Stimulated activated CD8-positive, alpha-beta memory T cell treated with anti-CD3 and anti-CD28 coated beads, Interleukin-4, amount 100 ng/mL, for 1 hour (primary cell): ENCODE data around the gene CAP2.
"Not testable (repeated sequence)": the region's sequence is repeated elsewhere in the genome, so short reads cannot be mapped to it uniquely, and the experiment has no call there.

ENCODE experiments used
- DNase-seq, 2 donors: peaks; one replicate each; pipeline ENCODE4 v3.0.0-alpha.2; 2020; ENCODE audit warnings: low read depth in 2 of 2, low spot score in 1 of 2

CAP2 gene

DNA sequence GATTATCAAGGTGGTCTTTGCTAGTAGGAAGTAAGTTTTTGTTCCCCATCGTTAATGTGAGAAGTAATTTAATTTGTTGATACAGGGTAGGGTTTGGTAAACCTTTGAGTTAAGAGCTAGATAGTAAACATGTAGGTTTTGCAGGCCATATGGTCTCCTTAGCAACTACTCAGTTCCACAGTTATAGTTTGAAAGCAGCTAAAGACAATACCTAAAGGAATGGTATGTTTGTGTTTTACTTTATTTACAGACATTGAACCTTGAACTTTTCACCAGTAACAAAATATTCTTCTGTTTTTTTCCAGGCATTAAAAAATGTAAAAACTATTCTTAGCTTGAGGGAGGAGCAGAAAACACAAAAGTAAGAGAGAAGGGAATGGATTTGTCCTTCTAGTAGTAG, 1.7 kb downstream of the CAP2 start:
- DNase-seq = no peak

DNA sequence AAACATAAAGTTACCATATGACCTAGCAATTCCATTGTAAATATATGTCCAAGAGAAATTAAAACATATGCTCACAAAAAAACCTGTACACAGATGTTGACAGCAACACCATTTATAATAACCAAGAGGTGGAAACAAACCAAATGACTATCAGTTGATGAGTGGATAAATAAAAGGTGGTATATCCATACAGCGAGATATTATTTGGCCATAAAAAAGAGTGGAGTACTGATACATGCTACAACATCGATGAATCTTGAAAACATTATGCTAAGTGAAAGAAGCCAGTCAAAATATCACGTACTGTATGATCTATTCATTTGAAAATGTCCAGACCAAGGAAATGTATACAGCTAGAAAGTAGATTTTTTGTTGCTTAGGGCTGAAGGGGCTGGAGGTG, 2.9 kb downstream of the CAP2 start:
- no peak for DNase-seq

DNA sequence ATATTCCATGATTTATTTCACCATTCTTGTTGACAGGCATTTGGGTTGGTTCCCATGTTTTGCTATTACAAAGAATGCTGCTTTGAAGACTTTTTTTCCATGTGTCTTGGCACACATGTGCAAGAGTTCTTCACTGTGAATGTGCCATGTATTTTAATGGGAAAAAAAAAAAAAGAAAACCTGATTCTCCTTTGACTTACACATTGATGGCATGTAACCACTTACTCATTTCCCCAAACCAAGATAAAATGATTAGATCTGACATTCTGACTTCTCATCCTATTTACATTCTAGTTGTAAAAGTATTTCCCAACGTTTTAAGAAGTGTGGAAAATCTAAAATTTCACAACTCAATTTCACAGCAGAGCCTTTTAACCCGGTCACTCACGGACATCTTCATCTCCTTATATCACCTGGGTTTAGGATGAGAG, 4.4 kb downstream of the CAP2 start:
- no peak for DNase-seq

DNA sequence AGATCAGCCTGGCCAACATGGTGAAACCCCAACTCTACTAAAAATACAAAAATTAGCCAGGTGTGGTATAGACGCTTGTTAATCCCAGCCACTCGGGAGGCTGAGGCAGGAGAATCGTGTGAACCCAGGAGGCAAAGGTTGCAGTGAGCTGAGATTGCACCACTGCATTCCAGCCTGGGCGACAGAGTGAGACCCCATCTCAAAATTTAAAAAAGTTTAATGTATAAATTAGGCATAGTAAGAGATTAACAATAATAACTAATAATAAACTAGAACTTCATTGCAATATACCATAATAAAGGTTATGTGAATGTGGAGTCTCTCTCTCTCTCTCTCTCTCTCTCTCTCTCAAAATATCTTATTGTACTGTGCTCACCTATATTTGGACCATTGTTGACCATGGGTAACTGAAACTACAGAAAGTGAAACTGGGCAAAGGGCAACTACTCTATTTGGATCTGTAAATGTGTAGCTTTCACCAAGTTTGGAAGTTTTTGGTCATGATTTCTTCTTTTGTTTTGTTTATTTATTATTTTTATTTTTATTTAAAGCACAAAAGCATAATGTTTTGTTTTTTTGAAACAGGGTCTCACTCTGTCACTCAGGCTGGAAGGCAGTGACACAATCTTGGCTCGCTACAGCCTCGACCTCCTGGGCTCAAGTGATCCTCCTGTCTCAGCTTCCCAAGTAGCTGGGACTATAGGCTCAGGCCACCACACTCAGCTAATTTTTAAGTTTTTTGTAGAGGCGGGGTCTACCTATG, 12.0 kb downstream of the CAP2 start:
- DNase-seq = not testable (repeated sequence)

DNA sequence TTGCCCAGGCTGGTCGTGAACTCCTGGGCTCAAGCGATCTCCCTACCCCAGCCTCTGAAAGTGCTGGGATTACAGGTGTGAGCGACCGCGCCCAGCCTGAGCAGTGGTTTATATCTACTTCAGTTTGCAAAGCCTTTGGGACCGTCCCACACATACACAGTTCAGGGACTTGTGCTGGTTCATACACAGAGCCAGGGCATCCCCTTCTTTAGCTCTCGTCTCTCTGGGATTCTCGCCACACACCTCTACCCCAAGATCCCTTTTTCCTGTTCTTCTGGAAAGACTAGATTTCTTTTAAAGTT, 12.5 kb downstream of the CAP2 start:
- no peak for DNase-seq

DNA sequence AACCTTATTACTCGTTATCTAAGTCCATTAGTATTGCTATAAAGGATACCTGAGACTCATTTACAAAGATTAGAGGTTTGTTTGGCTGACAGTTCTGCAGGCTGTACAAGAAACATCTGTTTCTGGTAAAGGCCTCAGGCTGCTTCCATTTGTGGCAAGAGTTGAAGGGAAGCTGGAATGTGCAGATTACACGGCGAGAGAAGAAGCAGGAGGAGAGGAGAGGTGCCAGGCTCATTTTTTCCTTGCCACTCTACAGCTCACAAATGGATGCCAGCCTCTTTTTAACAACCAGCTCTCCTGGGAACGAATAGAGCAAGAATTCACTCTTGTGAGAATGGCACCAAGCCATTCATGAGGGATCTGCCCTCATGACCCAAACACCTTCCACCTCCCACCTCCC, 14.7 kb downstream of the CAP2 start:
- no peak for DNase-seq

DNA sequence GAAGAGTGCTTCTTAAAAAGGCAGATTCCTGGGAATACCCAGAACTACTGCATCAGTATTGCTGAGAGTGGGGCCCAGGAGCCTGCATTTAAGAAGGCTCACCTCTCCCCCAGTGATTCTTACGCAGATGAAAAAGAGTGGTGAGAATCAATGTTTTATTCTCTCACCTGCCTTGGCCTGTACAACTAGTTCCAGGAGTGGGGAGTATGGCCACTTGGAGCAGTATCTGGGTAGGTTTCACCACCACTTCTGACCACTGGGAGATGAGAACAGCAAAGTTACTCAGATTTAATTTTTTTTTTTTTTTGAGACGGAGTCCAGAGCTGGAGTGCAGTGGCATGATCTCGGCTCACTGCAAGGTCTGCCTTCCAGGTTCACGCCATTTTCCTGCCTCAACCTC, 16.9 kb downstream of the CAP2 start:
- no peak for DNase-seq

DNA sequence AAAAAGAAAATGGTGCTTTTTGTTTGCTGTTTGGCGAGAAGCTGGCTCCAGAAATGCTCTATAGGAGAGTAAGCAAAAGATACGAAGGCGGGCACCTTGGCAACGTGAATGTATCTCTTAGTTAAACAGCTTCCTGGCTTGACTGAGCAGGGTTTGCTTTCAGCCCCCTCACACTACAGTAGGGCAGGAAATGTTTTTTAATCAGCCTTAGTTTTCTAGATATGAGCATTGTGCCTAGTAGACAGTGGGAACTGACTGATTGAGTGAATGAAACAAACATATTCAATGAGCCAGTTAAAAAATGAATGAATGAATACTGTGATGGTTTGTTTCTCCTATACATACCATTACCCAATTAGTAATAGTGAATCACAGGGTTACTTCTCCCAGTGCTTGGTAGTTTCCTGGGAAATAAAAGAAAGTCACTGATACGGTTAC, 19.9 kb downstream of the CAP2 start:
- no peak for DNase-seq

DNA sequence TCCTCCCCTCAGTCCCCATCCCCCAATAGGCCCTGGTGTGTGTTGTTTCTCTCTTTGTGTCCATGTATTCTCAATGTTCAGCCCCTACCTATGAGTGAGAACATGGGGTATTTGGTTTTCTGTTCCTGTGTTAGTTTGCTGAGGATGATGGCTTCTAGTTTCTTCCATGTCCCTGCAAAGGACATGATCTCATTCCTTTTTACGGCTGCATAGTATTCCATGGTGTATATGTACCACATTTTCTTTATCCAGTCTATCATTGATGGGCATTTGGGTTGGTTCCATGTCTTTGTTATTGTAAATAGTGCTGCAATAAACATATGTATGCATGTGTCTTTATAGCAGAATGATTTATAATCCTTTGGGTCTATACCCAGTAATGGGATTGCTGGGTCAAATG, 21.0 kb downstream of the CAP2 start:
- not testable (repeated sequence) for DNase-seq

DNA sequence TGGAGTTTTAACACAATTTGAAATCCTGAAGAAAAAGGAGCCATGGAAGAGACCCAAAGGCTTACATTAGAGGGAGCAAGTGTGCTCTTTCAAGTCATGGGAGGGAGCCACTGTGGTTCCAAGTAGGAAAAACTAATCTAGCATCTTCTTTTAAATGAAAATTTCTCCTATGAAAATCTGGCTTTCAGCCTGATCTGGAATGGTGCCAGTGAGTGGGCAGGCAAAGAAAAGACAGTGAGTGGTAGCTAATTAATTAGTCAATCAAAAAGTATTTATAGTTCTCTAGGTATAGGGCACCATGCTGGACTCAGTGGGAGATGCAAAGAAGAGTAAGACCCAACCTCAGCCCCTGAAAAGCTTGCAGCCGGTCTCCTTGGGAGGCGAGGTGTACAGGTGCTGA, 21.9 kb downstream of the CAP2 start:
- DNase-seq = no peak

DNA sequence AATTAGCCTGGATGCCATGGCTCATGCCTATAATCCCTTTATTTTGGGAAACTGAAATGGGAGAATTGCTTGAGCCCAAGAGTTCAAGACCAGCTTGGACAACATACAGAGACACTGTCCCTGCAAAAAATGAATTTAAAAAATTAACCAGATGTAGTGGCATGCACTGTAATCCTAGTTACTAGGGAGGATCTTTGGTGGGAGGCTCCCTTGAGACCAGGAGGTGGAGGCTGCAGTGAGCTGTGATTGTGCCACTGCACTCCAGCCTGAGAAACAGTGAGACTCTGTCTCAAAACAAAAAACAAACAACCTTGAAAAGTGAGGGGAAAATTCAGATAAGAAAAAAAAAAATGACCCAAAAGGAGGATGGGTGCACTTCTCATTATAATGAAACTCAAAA, 23.4 kb downstream of the CAP2 start:
- DNase-seq = no peak

DNA sequence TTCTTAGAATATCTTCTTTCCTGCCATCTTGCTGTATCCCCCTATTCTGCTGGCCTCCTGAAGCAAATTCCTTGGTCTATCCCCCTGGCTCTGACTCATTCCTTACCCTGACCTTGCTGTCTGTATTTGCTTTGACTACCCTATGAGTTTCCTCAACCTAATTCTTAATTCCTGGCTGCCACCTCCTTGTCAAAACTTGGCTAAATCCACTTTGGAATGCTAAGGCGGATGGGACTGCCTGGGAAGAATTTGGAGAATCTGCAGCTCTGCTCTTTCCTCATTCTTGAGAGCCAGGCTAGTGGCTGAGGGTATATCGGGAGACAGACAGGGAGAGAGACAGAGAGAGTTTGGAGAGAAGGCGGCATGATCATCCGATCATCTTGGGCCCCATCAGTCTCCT, 24.4 kb downstream of the CAP2 start:
- no peak for DNase-seq

DNA sequence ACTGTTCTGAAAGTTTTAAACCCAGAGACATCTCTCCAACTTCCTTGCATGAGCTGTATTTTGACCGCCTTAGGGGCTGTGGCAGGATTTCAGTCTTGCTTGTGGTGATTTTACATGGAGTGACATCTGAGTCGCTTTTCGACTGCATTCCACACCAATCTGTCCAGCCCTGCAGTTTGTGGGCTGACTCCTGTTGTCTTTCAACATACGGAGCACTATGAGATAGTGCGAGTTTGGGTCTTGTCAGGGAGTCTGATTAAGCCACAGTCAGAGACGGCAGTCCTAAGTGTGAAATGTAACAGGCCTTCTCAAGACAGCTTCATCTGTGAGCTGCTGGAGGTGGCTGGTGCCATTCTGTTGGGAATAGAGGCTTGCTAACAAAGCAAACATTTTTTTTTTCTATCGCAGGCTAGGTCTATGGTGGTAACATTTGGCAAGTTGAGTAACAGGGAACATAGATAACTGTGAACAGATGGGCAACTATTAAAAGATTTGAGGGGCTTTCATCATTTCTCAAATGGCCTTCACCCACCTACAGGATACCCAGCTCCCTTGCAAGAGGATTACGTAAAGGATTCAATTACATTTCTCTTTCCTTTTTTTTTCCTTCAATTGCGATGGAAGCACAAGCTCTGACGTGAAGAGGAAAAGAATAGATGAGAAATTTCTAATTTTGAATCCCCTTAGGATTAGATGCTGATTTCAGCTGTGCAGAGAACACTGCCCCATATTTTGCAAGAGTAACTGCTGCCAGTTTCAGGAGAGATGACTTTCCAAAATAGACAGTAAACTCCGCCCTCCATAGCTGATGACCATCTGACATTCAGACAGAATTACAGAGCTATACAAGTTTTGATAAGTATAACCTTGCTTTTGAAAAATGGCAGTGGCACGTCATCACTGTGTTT, 25.1 kb downstream of the CAP2 start:
- DNase-seq = no peak

DNA sequence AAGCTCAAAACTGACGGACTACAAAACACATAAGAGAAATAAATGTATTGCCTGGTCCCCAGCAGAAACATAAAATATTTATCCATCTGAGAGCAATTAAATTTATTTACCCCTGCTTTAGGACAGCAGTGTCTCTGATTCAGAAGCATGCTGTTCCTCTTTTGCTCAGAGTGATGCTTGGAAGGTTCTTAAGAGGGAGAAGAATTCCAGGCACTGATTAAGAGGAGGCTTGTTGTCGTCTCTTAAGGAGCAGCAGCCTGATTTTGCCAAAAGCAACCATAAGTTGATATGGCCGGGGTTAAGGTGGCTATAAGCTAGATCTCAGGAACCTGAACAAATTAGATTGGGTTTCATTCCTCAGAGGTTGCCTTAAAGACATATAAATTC, 25.8 kb downstream of the CAP2 start:
- DNase-seq = no peak

DNA sequence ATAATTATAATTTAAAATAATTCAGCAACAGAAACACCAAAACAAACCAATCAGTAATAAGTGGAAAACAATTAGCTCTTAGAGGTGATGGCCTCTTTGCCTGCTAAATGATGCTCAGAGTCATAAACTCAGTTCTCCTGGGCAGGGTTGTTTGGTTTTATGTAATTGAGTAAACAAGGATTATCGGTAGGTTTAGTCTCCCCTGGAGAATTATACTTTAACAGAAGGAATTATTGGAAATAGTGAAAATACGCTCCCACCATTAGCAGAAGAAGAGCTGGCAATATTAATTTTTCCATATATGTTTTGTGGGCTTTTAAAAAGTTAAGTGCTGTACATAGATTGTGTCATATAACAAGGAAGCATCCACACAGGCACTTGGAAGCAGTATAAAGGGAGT, 27.0 kb downstream of the CAP2 start:
- DNase-seq = no peak

DNA sequence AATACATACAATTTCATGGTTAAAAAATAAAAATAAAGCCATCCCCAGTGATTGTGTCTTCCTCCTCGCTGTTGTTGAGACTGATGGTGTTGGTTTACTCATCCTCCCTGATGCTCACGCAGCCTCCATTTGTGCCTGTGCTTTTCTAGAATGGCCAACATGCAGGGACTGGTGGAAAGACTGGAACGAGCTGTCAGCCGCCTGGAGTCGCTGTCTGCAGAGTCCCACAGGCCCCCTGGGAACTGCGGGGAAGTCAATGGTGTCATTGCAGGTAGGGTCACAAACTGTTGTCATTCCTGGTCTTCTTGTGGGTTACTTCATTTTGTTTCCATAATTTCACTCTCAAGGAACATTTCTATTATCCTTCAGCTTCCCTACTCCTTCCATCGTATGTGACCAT, 28.0 kb downstream of the CAP2 start:
- DNase-seq = no peak

DNA sequence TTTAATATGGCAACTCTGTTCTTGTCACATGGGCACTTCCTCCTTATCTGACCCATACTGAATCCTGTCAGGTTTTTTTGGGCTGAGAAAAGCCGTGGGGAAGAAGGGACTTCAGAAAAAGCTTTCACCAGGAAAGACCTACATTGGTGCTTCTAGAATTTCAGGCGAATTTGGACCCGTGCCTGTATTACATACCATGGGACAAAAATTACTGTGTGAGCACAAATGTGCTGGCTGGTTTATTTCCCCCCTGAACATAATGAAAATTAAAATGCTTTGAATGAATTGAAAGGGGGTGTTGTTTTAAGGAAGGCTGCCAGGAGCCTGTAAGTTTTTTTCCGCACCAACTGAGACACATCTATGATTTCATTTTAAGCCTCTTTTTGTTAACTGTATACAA, 29.6 kb downstream of the CAP2 start:
- DNase-seq = no peak

DNA sequence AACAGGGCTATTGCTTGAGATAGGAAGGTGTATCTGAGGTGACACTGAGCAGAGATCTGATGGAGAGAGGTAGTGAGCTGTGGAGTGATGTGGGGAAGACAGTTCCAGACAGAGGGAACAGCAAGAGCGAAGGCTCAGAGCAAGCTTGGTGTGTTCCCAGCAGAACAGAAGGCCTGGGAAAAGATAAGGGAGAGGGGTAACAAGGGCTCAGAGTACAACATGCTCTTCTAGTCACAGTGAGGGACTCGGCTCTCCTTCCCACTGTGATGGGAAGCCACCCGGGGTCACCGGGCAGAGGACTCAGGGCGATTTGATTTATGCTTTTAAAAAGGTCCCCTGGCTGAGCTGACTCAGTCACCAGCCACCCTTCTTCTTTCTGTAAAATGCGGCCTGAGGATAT, 33.7 kb downstream of the CAP2 start:
- no peak for DNase-seq

DNA sequence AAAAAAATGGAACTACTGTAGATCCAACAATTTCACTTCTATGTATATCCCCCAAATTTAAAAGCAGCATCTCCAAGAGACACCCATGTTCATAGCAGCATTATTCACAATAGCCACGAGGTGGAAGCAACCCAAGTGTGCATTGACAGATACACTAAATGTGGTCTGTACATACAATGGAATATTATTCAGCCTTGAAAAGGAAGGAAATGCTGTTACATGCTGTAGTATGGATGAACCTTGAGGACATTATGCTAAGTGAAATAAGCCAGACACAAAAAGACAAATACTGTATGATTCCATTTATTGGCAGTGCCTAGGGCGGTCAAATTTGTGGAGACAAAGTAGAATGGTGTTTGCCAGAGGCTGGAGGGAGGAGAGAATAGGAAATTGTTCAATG, 34.2 kb downstream of the CAP2 start:
- no peak for DNase-seq

DNA sequence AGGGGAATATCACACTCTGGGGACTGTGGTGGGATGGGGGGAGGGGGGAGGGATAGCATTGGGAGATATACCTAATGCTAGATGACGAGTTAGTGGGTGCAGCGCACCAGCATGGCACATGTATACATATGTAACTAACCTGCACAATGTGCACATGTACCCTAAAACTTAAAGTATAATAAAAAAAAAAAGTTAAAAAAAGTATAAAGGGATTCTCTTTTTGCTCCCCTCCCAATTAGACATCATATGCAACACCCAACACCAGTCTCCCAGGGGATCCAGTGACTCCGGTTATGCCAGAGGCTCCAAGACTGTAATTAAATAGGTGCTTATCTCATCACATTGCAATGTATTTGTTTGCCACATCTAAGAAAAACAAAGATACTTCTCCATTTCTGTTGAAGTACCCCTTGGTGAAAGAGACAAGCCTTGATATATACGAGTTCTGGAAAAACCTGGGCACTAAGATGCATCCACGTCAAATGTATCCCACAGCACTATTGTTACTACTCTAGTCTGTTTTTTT, 35.3 kb downstream of the CAP2 start:
- not testable (repeated sequence) for DNase-seq

DNA sequence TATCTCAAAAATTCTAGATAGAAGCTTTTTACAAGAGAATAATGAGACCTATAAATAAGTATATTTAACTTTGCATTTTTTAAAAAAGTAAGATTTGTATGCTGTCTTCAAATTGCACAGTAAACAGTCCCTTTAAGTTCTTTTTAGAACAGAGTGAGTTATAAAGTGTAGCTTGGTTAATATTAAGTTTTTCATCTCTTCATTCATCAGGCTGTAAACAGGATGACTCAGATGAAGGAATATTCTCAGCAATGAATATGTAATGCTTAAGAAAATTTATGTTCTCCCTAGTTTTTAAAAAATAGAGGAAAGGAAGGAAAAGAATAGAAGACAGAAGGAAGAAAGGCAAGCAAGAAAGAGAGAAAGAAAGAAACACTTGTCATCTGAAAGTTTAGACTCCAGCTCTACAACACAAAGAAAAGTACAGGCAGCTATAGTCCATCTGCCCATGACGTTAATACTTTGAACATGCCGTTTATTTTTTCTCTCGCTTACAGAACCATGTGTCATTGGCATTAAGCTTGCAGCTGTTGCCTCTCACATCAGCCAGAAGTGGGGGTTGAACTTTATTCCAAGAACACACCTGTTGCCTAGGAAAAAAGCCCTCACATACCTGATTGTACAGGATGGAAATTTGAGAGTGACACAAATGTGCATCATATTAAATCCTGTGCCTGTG, 36.1 kb downstream of the CAP2 start:
- no peak for DNase-seq

DNA sequence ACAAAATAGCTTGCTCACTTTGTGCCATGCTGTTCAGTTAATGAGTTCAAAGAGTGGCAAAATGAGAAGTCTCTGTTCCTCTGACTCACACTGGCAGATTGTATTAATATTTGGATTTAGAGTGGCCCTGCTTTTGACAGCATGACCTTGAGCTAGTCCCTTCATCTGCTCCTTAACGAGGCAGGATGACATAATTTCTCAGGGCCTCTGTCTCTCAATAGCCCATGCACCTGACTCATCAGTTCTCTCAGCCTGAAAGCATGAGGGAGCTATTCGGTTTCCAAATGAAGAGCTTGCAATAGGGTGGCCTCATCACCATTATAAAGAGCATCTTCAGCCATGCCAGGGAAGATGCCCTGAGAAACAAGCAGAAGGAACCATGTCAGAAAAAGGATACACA, 38.2 kb downstream of the CAP2 start:
- no peak for DNase-seq
